ENCODE results near the gene ATP5F1C.

- TF ChIP-seq CTCF (IDR thresholded peaks at IDR 0.05): no peak
- no peak for TF ChIP-seq POLR2A (IDR thresholded peaks at IDR 0.05)
Observed at GRCh38 chr10:7834262-7834661, 46.3 kb downstream of the ATP5F1C start.
